ENCODE results near the gene PHF21B. TPM values are rescaled to one million over a fixed set of nuclear protein-coding genes. Genes with fewer than 3 reads are reported as not detected.

Gene PHF21B
- total and polyA plus RNA-seq, 2 experiments from 2014 or later, result 20.6 to 149 TPM

DNA sequence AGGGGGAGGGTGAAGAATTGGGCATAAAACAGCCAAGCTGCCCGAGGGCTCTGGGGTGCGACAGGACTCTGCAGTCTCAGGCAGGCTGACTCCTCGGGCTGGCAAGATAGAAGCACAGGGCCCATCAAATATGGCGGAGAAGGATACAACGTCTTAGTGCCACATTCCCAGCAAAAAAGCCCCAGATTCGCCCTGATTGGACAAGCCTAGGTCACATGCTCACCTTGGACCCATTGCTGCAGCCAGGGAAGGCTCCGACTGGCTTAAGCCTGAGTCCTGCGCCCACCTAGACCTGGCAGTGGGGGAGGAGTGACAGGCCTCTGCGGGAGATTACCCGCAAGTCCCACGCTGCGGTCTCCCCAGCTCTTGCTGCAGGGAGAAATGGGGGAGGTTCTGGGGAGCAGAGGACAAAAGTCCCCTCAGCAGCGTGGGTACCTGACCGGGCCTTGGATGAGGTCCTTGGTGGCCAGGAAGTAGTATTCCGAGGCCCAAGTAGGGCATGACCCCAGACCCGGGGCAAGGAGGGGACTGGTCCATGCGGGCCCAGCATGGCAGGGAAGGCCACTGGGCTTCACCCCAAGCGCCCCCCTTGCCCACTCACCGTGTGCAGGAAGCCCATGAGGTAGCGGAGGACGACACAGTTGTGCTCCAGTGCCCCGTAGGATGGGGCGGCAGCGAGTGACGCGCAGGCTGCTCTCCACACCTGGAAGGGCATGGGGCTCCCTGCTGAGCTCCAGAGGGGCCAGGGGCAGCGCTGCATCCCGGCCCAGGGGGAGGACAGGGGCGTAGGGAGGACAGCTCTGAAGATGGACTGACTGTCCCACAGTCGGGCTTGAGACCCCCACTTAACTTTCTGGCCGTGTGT is 144.4 kb downstream of the PHF21B start:
- no peaks in the 10 kb centered on the region; the same call in 2 of the 3 replicates for H3K9me3 Mint-ChIP-seq
- no peak overlapping the region for H3K4me3 ChIP-seq
- ATAC-seq, result no peak
- H3K4me1 ChIP-seq (ENCODE audit: insufficient read depth), result peaks cover under 1% of the 10 kb centered on the region; the same call in 1 of the 2 replicates
- no peaks in the 10 kb centered on the region for H3K36me3 ChIP-seq (ENCODE audit: insufficient read depth)
- no peaks in the 10 kb centered on the region for H3K9me2 ChIP-seq (ENCODE audit: insufficient read depth)
- no peak overlapping the region for H2AFZ ChIP-seq
- H3K27me3 ChIP-seq (ENCODE audit: insufficient read depth), result no peaks in the 10 kb centered on the region
- H3K79me2 ChIP-seq (replicated peaks; ENCODE audit: insufficient read depth), result no peaks in the 10 kb centered on the region
- H3K36me3 Mint-ChIP-seq (ENCODE audit: low read depth), result peaks cover 25% of the 10 kb centered on the region
- no peaks in the 10 kb centered on the region for H3F3A ChIP-seq (replicated peaks; ENCODE audit: low read depth)
- H3K27ac ChIP-seq (ENCODE audit: low read depth), result no peak overlapping the region
- TF ChIP-seq CREB1 (CRISPR knock-in tag; IDR thresholded peaks at IDR 0.05; ENCODE audit: low read depth) (no peak), ZNF331 (CRISPR knock-in tag; IDR thresholded peaks at IDR 0.05; ENCODE audit: low read depth) (no peak), ZNF114 (CRISPR knock-in tag; IDR thresholded peaks at IDR 0.05) (no peak), POLR2AphosphoS5 (IDR thresholded peaks at IDR 0.05; ENCODE audit: low read depth) (no peak), NANOG (IDR thresholded peaks at IDR 0.05; ENCODE audit: borderline replicate concordance) (no peak), EZH2 (IDR thresholded peaks at IDR 0.05; ENCODE audit: low read depth, unreplicated experiment) (no peak), JUNB (IDR thresholded peaks at IDR 0.05; ENCODE audit: unreplicated experiment) (no peak), EZH2phosphoT487 (IDR thresholded peaks at IDR 0.05; ENCODE audit: unreplicated experiment) (no peak), STAT1 (IDR thresholded peaks at IDR 0.05; ENCODE audit: unreplicated experiment) (no peak)
- TF ChIP-seq, protein P1, sequence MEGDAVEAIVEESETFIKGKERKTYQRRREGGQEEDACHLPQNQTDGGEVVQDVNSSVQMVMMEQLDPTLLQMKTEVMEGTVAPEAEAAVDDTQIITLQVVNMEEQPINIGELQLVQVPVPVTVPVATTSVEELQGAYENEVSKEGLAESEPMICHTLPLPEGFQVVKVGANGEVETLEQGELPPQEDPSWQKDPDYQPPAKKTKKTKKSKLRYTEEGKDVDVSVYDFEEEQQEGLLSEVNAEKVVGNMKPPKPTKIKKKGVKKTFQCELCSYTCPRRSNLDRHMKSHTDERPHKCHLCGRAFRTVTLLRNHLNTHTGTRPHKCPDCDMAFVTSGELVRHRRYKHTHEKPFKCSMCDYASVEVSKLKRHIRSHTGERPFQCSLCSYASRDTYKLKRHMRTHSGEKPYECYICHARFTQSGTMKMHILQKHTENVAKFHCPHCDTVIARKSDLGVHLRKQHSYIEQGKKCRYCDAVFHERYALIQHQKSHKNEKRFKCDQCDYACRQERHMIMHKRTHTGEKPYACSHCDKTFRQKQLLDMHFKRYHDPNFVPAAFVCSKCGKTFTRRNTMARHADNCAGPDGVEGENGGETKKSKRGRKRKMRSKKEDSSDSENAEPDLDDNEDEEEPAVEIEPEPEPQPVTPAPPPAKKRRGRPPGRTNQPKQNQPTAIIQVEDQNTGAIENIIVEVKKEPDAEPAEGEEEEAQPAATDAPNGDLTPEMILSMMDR (conservative IDR thresholded peaks at IDR 0.05; ENCODE audit: low read depth in 2 of 2), result no peak
- TF ChIP-seq, protein P2, sequence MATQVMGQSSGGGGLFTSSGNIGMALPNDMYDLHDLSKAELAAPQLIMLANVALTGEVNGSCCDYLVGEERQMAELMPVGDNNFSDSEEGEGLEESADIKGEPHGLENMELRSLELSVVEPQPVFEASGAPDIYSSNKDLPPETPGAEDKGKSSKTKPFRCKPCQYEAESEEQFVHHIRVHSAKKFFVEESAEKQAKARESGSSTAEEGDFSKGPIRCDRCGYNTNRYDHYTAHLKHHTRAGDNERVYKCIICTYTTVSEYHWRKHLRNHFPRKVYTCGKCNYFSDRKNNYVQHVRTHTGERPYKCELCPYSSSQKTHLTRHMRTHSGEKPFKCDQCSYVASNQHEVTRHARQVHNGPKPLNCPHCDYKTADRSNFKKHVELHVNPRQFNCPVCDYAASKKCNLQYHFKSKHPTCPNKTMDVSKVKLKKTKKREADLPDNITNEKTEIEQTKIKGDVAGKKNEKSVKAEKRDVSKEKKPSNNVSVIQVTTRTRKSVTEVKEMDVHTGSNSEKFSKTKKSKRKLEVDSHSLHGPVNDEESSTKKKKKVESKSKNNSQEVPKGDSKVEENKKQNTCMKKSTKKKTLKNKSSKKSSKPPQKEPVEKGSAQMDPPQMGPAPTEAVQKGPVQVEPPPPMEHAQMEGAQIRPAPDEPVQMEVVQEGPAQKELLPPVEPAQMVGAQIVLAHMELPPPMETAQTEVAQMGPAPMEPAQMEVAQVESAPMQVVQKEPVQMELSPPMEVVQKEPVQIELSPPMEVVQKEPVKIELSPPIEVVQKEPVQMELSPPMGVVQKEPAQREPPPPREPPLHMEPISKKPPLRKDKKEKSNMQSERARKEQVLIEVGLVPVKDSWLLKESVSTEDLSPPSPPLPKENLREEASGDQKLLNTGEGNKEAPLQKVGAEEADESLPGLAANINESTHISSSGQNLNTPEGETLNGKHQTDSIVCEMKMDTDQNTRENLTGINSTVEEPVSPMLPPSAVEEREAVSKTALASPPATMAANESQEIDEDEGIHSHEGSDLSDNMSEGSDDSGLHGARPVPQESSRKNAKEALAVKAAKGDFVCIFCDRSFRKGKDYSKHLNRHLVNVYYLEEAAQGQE (IDR thresholded peaks at IDR 0.05; ENCODE audit: unreplicated experiment), result no peak
- TF ChIP-seq, protein P3, sequence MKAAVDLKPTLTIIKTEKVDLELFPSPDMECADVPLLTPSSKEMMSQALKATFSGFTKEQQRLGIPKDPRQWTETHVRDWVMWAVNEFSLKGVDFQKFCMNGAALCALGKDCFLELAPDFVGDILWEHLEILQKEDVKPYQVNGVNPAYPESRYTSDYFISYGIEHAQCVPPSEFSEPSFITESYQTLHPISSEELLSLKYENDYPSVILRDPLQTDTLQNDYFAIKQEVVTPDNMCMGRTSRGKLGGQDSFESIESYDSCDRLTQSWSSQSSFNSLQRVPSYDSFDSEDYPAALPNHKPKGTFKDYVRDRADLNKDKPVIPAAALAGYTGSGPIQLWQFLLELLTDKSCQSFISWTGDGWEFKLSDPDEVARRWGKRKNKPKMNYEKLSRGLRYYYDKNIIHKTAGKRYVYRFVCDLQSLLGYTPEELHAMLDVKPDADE (IDR thresholded peaks at IDR 0.05), result no peak
- TF ChIP-seq, protein P4, sequence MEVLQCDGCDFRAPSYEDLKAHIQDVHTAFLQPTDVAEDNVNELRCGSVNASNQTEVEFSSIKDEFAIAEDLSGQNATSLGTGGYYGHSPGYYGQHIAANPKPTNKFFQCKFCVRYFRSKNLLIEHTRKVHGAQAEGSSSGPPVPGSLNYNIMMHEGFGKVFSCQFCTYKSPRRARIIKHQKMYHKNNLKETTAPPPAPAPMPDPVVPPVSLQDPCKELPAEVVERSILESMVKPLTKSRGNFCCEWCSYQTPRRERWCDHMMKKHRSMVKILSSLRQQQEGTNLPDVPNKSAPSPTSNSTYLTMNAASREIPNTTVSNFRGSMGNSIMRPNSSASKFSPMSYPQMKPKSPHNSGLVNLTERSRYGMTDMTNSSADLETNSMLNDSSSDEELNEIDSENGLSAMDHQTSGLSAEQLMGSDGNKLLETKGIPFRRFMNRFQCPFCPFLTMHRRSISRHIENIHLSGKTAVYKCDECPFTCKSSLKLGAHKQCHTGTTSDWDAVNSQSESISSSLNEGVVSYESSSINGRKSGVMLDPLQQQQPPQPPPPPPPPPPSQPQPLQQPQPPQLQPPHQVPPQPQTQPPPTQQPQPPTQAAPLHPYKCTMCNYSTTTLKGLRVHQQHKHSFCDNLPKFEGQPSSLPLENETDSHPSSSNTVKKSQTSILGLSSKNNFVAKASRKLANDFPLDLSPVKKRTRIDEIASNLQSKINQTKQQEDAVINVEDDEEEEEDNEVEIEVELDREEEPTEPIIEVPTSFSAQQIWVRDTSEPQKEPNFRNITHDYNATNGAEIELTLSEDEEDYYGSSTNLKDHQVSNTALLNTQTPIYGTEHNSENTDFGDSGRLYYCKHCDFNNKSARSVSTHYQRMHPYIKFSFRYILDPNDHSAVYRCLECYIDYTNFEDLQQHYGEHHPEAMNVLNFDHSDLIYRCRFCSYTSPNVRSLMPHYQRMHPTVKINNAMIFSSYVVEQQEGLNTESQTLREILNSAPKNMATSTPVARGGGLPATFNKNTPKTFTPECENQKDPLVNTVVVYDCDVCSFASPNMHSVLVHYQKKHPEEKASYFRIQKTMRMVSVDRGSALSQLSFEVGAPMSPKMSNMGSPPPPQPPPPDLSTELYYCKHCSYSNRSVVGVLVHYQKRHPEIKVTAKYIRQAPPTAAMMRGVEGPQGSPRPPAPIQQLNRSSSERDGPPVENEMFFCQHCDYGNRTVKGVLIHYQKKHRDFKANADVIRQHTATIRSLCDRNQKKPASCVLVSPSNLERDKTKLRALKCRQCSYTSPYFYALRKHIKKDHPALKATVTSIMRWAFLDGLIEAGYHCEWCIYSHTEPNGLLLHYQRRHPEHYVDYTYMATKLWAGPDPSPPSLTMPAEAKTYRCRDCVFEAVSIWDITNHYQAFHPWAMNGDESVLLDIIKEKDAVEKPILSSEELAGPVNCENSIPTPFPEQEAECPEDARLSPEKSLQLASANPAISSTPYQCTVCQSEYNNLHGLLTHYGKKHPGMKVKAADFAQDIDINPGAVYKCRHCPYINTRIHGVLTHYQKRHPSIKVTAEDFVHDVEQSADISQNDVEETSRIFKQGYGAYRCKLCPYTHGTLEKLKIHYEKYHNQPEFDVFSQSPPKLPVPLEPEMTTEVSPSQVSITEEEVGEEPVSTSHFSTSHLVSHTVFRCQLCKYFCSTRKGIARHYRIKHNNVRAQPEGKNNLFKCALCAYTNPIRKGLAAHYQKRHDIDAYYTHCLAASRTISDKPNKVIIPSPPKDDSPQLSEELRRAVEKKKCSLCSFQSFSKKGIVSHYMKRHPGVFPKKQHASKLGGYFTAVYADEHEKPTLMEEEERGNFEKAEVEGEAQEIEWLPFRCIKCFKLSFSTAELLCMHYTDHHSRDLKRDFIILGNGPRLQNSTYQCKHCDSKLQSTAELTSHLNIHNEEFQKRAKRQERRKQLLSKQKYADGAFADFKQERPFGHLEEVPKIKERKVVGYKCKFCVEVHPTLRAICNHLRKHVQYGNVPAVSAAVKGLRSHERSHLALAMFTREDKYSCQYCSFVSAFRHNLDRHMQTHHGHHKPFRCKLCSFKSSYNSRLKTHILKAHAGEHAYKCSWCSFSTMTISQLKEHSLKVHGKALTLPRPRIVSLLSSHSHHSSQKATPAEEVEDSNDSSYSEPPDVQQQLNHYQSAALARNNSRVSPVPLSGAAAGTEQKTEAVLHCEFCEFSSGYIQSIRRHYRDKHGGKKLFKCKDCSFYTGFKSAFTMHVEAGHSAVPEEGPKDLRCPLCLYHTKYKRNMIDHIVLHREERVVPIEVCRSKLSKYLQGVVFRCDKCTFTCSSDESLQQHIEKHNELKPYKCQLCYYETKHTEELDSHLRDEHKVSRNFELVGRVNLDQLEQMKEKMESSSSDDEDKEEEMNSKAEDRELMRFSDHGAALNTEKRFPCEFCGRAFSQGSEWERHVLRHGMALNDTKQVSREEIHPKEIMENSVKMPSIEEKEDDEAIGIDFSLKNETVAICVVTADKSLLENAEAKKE (CRISPR knock-in tag; IDR thresholded peaks at IDR 0.05), result no peak
- H3K27ac Mint-ChIP-seq, result no peak overlapping the region
- H4K20me1 ChIP-seq (replicated peaks; ENCODE audit: insufficient read depth), result no peaks in the 10 kb centered on the region
- peak; percentile 25 for DNase-seq (ENCODE audit: low spot score)
- peaks cover 19% of the 10 kb centered on the region for H3K27me3 Mint-ChIP-seq (ENCODE audit: insufficient read depth, low read depth, poor library complexity)
- no peak overlapping the region for H3K4me2 ChIP-seq
- no peak overlapping the region for H3K4me3 Mint-ChIP-seq
- H3K4me1 Mint-ChIP-seq, result peaks cover 13% of the 10 kb centered on the region
